Erythroblast (primary cell): ENCODE measurements around the gene RNF175.
"Not testable (repeated sequence)": the region's sequence is repeated elsewhere in the genome, so short reads cannot be mapped to it uniquely, and the experiment has no call there.

Source experiments
- GATA1 ChIP-seq: IDR thresholded peaks from 2 replicates; pipeline ENCODE4 v1.6.1; 2011; ENCODE audit warnings: low read depth, mild to moderate bottlenecking, control low read depth, low read length, moderate library complexity
- POLR2A ChIP-seq: IDR thresholded peaks from 2 replicates; pipeline ENCODE4 v1.6.1; 2011; ENCODE audit warnings: mild to moderate bottlenecking, low read length

DNA sequence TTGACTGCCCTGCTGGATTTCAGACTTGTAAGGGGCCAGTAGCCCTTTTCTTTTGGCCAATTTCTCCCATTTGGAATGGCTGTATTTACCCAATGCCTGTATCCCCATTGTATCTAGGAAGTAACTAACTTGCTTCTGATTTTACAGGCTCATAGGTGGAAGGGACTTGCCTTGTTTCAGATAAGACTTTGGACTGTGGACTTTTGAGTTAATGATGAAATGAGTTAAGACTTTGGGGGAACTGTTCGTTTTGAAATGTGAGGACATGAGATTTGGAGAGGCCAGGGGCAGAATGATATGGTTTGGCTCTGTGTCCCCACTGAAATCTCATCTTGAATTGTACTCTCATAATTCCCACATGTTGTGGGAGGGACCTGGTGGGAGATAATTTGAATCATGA is 93.3 kb downstream of the RNF175 start:
- TF ChIP-seq POLR2A, GATA1: not testable (repeated sequence)
